ENCODE measurements around the gene KLHL11. TPM values are rescaled to one million over a fixed set of nuclear protein-coding genes. Genes with fewer than 3 reads are reported as not detected.

The KLHL11 gene
- total and polyA plus RNA-seq, 9 of the 15 experiments (the other 6 are each of a cell fraction or from before 2014, with no cell fraction given) = 0.20 to 17.0 (median 10.3) TPM

DNA sequence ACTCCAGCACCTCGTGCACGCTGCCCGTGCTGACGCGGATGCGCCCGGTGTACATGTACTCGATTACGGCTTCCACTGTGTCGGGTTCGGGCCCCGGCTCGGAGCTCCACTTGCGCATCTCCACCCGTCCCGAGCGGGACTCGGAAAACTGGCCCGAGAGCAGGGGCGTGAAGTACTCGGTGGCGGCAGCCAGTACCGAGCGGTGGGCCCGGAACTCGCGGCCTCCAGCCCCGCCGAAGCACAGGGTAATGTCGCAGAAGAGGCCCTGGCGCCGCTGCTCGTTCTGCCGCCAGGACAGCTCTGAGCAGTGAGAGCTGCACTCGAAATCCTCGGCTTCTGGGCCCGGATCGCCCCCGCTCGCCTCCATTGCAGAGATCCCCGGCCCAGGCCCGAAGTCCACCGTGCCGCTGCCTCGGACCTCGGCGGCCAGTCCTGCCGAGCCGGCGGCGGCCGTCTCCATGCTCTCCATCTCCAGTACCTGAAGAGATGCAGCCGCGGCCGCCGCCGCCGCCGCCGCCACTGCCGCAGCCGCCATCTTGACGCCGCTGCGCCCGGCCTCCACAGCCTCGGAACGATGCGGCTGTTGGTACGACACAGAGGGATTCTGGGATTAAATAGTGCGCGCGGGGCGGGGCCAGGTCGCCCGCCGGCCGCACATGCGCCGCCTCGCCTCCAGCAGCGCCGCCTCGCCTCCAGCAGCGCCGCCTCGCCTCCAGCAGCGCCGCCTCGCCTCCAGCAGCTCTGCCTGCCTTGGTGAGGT, at the start of gene KLHL11 (continued):
- TF ChIP-seq, protein P1, sequence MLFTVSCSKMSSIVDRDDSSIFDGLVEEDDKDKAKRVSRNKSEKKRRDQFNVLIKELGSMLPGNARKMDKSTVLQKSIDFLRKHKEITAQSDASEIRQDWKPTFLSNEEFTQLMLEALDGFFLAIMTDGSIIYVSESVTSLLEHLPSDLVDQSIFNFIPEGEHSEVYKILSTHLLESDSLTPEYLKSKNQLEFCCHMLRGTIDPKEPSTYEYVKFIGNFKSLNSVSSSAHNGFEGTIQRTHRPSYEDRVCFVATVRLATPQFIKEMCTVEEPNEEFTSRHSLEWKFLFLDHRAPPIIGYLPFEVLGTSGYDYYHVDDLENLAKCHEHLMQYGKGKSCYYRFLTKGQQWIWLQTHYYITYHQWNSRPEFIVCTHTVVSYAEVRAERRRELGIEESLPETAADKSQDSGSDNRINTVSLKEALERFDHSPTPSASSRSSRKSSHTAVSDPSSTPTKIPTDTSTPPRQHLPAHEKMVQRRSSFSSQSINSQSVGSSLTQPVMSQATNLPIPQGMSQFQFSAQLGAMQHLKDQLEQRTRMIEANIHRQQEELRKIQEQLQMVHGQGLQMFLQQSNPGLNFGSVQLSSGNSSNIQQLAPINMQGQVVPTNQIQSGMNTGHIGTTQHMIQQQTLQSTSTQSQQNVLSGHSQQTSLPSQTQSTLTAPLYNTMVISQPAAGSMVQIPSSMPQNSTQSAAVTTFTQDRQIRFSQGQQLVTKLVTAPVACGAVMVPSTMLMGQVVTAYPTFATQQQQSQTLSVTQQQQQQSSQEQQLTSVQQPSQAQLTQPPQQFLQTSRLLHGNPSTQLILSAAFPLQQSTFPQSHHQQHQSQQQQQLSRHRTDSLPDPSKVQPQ (CRISPR knock-in tag; IDR thresholded peaks at IDR 0.05; ENCODE audit: borderline replicate concordance) = no peak
- TF ChIP-seq FOXA3 (CRISPR knock-in tag; conservative IDR thresholded peaks at IDR 0.05 in 1 of 2, IDR thresholded peaks at IDR 0.05 in 1 of 2) (no peak), NEUROD1 (IDR thresholded peaks at IDR 0.05; ENCODE audit: borderline replicate concordance, low read depth, low read length, partially characterized antibody) (no peak), PHF20 (IDR thresholded peaks at IDR 0.05; ENCODE audit: partially characterized antibody) (no peak), ETV5 (CRISPR knock-in tag; IDR thresholded peaks at IDR 0.05; ENCODE audit: low read depth) (no peak), ARID1B (IDR thresholded peaks at IDR 0.05) (no peak), GABPA (tag; conservative IDR thresholded peaks at IDR 0.05; ENCODE audit: low read depth) (no peak), MTA2 (IDR thresholded peaks at IDR 0.05; ENCODE audit: low read depth) (no peak), RBM22 (IDR thresholded peaks at IDR 0.05; ENCODE audit: low read depth, low read length, poor library complexity, severe bottlenecking) (peak; percentile 81), BCOR (IDR thresholded peaks at IDR 0.05) (0 out of 2 replicates have a peak, but pooled peaks have one; percentile 21), BACH1 (tag; IDR thresholded peaks at IDR 0.05) (no peak), XRCC5 (IDR thresholded peaks at IDR 0.05; ENCODE audit: low read depth, low read length) (no peak), POLR2B (IDR thresholded peaks at IDR 0.05; ENCODE audit: low read depth, partially characterized antibody) (no peak)
- TF ChIP-seq, protein P2, sequence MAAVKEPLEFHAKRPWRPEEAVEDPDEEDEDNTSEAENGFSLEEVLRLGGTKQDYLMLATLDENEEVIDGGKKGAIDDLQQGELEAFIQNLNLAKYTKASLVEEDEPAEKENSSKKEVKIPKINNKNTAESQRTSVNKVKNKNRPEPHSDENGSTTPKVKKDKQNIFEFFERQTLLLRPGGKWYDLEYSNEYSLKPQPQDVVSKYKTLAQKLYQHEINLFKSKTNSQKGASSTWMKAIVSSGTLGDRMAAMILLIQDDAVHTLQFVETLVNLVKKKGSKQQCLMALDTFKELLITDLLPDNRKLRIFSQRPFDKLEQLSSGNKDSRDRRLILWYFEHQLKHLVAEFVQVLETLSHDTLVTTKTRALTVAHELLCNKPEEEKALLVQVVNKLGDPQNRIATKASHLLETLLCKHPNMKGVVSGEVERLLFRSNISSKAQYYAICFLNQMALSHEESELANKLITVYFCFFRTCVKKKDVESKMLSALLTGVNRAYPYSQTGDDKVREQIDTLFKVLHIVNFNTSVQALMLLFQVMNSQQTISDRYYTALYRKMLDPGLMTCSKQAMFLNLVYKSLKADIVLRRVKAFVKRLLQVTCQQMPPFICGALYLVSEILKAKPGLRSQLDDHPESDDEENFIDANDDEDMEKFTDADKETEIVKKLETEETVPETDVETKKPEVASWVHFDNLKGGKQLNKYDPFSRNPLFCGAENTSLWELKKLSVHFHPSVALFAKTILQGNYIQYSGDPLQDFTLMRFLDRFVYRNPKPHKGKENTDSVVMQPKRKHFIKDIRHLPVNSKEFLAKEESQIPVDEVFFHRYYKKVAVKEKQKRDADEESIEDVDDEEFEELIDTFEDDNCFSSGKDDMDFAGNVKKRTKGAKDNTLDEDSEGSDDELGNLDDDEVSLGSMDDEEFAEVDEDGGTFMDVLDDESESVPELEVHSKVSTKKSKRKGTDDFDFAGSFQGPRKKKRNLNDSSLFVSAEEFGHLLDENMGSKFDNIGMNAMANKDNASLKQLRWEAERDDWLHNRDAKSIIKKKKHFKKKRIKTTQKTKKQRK (IDR thresholded peaks at IDR 0.05; ENCODE audit: borderline replicate concordance, low read depth, low read length) = no peak

Measured in K562 (cell line).